ENCODE results near the gene ADGRA1. TPM values are rescaled to one million over a fixed set of nuclear protein-coding genes. Genes with fewer than 3 reads are reported as not detected.

The ADGRA1 gene
- total and polyA plus RNA-seq, 2 of the 13 experiments (the other 11 are each of a cell fraction or from before 2014, with no cell fraction given) = not detected

DNA sequence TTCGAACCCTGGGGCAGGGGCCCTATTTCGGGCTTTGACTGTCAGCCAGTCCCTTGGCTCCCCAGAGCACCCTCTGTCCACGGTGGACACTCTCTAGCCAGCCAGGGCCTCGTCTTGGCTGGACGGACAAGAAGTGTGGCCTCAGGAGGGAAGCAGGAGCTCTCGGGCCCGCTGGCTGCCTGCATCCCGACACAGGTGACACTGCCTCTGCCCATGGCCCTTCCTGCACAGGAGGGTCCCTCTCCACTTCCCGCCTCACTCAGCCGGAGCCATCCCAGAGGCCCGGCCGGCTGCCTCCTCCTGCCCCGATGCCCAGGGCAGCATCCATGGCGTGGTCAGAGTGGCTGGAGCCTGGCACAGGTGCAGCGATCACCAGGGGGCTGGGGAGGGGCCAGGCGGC lies 7.9 kb downstream of the ADGRA1 start:
- ChIA-PET POLR2A (no interaction called here), CTCF (ENCODE audit: low intra/inter-chr PET ratio, low total read pairs) (no interaction called here)
- Histone ChIP-seq H3K9me3 (ENCODE audit: low read length) (no peaks in the 10 kb centered on the region), H3K9ac (ENCODE audit: insufficient read depth, low read depth, low read length) (no peak overlapping the region), H3K27ac (ENCODE audit: extremely low read length, insufficient read depth, low read length) (no peak overlapping the region), H3K4me2 (ENCODE audit: low read depth, low read length) (no peak overlapping the region), H2AFZ (ENCODE audit: low read length) (no peak overlapping the region), H3K4me1 (ENCODE audit: insufficient read depth, low read length) (no peaks in the 10 kb centered on the region), H3K27me3 (ENCODE audit: control insufficient read depth in 1 of 2, insufficient read depth in 2 of 2, low read length in 2 of 2) (peaks cover 2 to 78% of the 10 kb centered on the region in 2 experiments; a peak in 3 of 5 replicates), H3K79me2 (ENCODE audit: insufficient read depth, low read length) (no peaks in the 10 kb centered on the region), H3K36me3 (replicated peaks in 1 of 2; ENCODE audit: control insufficient read depth in 1 of 2, insufficient read depth in 2 of 2, low read length in 2 of 2) (no peaks in the 10 kb centered on the region), H4K20me1 (ENCODE audit: insufficient read depth, low read length) (0 out of 2 replicates have a peak, but pooled peaks cover 2% of the 10 kb centered on the region), H3K4me3 (replicated peaks in 1 of 3; ENCODE audit: insufficient read depth in 1 of 3, low read depth in 2 of 3, low read length in 3 of 3) (no peak overlapping the region)
- intact Hi-C loops (cut with micrococcal nuclease; ENCODE audit: unreplicated experiment) (no loop called here), in situ Hi-C loops (cut with HindIII; ENCODE audit: extremely low pct_ligation_motif_present, low pct_unique_long_range_greater_than_20kb) (no loop called here)
- FAIRE-seq (no peak), ATAC-seq (no peak), DNase-seq (ENCODE audit: low spot score) (no peak)
- no TSS peak for BruUV-seq (replicated peaks)
- WGBS (ENCODE audit: low lambda C conversion rate) = 0% methylated on average over 2 of the region's 16 CpGs
- TF ChIP-seq ZNF709 (CRISPR knock-in tag; IDR thresholded peaks at IDR 0.05) (no peak), FOXO1 (CRISPR knock-in tag; IDR thresholded peaks at IDR 0.05) (no peak), GLMP (CRISPR knock-in tag; IDR thresholded peaks at IDR 0.05; ENCODE audit: borderline replicate concordance) (no peak), NRL (CRISPR knock-in tag; IDR thresholded peaks at IDR 0.05; ENCODE audit: borderline replicate concordance) (no peak), GPN1 (CRISPR knock-in tag; IDR thresholded peaks at IDR 0.05; ENCODE audit: borderline replicate concordance) (no peak), DZIP1 (CRISPR knock-in tag; IDR thresholded peaks at IDR 0.05) (no peak), MAZ (IDR thresholded peaks at IDR 0.05; ENCODE audit: borderline replicate concordance, low read depth, low read length) (no peak), MAZ (CRISPR knock-in tag; IDR thresholded peaks at IDR 0.05; ENCODE audit: low read depth) (no peak), HNF4A (CRISPR knock-in tag; IDR thresholded peaks at IDR 0.05) (no peak)
- TF ChIP-seq, protein P1, sequence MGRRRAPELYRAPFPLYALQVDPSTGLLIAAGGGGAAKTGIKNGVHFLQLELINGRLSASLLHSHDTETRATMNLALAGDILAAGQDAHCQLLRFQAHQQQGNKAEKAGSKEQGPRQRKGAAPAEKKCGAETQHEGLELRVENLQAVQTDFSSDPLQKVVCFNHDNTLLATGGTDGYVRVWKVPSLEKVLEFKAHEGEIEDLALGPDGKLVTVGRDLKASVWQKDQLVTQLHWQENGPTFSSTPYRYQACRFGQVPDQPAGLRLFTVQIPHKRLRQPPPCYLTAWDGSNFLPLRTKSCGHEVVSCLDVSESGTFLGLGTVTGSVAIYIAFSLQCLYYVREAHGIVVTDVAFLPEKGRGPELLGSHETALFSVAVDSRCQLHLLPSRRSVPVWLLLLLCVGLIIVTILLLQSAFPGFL (CRISPR knock-in tag; IDR thresholded peaks at IDR 0.05) = no peak
- TF ChIP-seq, protein P2, sequence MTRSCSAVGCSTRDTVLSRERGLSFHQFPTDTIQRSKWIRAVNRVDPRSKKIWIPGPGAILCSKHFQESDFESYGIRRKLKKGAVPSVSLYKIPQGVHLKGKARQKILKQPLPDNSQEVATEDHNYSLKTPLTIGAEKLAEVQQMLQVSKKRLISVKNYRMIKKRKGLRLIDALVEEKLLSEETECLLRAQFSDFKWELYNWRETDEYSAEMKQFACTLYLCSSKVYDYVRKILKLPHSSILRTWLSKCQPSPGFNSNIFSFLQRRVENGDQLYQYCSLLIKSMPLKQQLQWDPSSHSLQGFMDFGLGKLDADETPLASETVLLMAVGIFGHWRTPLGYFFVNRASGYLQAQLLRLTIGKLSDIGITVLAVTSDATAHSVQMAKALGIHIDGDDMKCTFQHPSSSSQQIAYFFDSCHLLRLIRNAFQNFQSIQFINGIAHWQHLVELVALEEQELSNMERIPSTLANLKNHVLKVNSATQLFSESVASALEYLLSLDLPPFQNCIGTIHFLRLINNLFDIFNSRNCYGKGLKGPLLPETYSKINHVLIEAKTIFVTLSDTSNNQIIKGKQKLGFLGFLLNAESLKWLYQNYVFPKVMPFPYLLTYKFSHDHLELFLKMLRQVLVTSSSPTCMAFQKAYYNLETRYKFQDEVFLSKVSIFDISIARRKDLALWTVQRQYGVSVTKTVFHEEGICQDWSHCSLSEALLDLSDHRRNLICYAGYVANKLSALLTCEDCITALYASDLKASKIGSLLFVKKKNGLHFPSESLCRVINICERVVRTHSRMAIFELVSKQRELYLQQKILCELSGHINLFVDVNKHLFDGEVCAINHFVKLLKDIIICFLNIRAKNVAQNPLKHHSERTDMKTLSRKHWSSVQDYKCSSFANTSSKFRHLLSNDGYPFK (CRISPR knock-in tag; IDR thresholded peaks at IDR 0.05; ENCODE audit: borderline replicate concordance) = no peak
- TF ChIP-seq, protein P3, sequence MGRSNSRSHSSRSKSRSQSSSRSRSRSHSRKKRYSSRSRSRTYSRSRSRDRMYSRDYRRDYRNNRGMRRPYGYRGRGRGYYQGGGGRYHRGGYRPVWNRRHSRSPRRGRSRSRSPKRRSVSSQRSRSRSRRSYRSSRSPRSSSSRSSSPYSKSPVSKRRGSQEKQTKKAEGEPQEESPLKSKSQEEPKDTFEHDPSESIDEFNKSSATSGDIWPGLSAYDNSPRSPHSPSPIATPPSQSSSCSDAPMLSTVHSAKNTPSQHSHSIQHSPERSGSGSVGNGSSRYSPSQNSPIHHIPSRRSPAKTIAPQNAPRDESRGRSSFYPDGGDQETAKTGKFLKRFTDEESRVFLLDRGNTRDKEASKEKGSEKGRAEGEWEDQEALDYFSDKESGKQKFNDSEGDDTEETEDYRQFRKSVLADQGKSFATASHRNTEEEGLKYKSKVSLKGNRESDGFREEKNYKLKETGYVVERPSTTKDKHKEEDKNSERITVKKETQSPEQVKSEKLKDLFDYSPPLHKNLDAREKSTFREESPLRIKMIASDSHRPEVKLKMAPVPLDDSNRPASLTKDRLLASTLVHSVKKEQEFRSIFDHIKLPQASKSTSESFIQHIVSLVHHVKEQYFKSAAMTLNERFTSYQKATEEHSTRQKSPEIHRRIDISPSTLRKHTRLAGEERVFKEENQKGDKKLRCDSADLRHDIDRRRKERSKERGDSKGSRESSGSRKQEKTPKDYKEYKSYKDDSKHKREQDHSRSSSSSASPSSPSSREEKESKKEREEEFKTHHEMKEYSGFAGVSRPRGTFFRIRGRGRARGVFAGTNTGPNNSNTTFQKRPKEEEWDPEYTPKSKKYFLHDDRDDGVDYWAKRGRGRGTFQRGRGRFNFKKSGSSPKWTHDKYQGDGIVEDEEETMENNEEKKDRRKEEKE (IDR thresholded peaks at IDR 0.05) = no peak

Measured in HepG2 (cell line).